Measurements from ENCODE around the gene NTNG2.
A peak's percentile ranks its signal among the peaks of the same experiment; 100 is the strongest.
"Not testable (repeated sequence)": the region's sequence is repeated elsewhere in the genome, so short reads cannot be mapped to it uniquely, and the experiment has no call there.

NTNG2 gene

GRCh38 chr9:132250324-132251262 lies 88.7 kb downstream of the NTNG2 start:
- no peak for DNase-seq

GRCh38 chr9:132260846-132261245 lies 99.0 kb downstream of the NTNG2 start:
- DNase-seq, result no peak

- DNase-seq, result no peak
Measured at GRCh38 chr9:132266017-132266416, 104.2 kb downstream of the NTNG2 start.

GRCh38 chr9:132267660-132268059 lies 105.8 kb downstream of the NTNG2 start:
- DNase-seq, result no peak

- peak in 7 of 14 donors; percentile 6 to 44 (median 27) for DNase-seq
Measured at GRCh38 chr9:132268725-132269352, 107.0 kb downstream of the NTNG2 start.

GRCh38 chr9:132269704-132270516 lies 108.1 kb downstream of the NTNG2 start:
- not testable (repeated sequence) for DNase-seq

- no peak for DNase-seq
Measured at GRCh38 chr9:132274861-132275260, 113.0 kb downstream of the NTNG2 start.

GRCh38 chr9:132283165-132283564 lies 121.3 kb downstream of the NTNG2 start:
- DNase-seq, result no peak

GRCh38 chr9:132283863-132284262 lies 122.0 kb downstream of the NTNG2 start:
- no peak for DNase-seq

- DNase-seq, result no peak
Measured at GRCh38 chr9:132287256-132287760, 125.5 kb downstream of the NTNG2 start.

- no peak for DNase-seq
Measured at GRCh38 chr9:132288361-132288760, 126.5 kb downstream of the NTNG2 start.

GRCh38 chr9:132288966-132289365 lies 127.1 kb downstream of the NTNG2 start:
- DNase-seq, result no peak

GRCh38 chr9:132293145-132293721 lies 131.4 kb downstream of the NTNG2 start:
- DNase-seq, result no peak

Data from C1 segment of cervical spinal cord (tissue), 14 donors.